H1 (cell line): ENCODE measurements around the gene TOR1AIP1. TPM values are rescaled to one million over a fixed set of nuclear protein-coding genes. Genes with fewer than 3 reads are reported as not detected.

Experiments used
- EGR1 ChIP-seq: IDR thresholded peaks from 2 replicates; pipeline ENCODE4 v1.6.1; 2011; ENCODE audit warnings: low read depth, low read length, borderline replicate concordance
- GTF2F1 ChIP-seq: IDR thresholded peaks from 2 replicates; pipeline ENCODE4 v1.6.1; 2012; ENCODE audit warnings: low read depth, low read length, improper control_type of control experiment, borderline replicate concordance
- SRF ChIP-seq: IDR thresholded peaks from 2 replicates; pipeline ENCODE4 v1.6.1; 2011; ENCODE audit warnings: mild to moderate bottlenecking, low read depth, low read length, moderate library complexity
- polyA plus RNA-seq, 7 experiments: library from polyadenylated mRNA; depleted of rRNA in 3 of 7; stranded (reverse) in 5 of 7; unstranded in 2 of 7; fragments of >200 nt in 5 of 7; fragments of 200-250 nt in 2 of 7; gene quantifications; 1 replicate in 5 of 7; 2 replicates in 1 of 7; 4 replicates in 1 of 7; pipeline versions ENCODE4 v1.2.1 to v1.2.3, GENCODE V29; 2011 to 2013; ENCODE audit warnings: missing spikeins in 2 of 7, mixed read lengths in 2 of 7
- total RNA-seq: library from RNA; stranded (reverse); fragmentation: NEBNext Ultra II Directional; extraction: Animal tissue kit (Norgen Biotek cat#: 25700); gene quantifications from 2 replicates; pipeline ENCODE4 v1.2.1, GENCODE V29; 2021
- TF ChIP-seq, protein P1 (sequence below): IDR thresholded peaks from 2 replicates; pipeline ENCODE4 v1.6.1; 2012; ENCODE audit warnings: low read length, inconsistent platforms
- TF ChIP-seq, protein P2 (sequence below): IDR thresholded peaks from 2 replicates; pipeline ENCODE4 v1.6.1; 2011; ENCODE audit warnings: low read depth, mild to moderate bottlenecking, low read length; ENCODE audit not compliant: insufficient read depth

TOR1AIP1 gene
- total and polyA plus RNA-seq, 2 of the 8 experiments (the other 6 are each of a cell fraction or from before 2014, with no cell fraction given), result 5.7 to 22.8 TPM

- TF ChIP-seq, protein P1, sequence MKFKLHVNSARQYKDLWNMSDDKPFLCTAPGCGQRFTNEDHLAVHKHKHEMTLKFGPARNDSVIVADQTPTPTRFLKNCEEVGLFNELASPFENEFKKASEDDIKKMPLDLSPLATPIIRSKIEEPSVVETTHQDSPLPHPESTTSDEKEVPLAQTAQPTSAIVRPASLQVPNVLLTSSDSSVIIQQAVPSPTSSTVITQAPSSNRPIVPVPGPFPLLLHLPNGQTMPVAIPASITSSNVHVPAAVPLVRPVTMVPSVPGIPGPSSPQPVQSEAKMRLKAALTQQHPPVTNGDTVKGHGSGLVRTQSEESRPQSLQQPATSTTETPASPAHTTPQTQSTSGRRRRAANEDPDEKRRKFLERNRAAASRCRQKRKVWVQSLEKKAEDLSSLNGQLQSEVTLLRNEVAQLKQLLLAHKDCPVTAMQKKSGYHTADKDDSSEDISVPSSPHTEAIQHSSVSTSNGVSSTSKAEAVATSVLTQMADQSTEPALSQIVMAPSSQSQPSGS, result no peak
- TF ChIP-seq EGR1 (no peak), GTF2F1 (no peak), SRF (no peak)
- TF ChIP-seq, protein P2, sequence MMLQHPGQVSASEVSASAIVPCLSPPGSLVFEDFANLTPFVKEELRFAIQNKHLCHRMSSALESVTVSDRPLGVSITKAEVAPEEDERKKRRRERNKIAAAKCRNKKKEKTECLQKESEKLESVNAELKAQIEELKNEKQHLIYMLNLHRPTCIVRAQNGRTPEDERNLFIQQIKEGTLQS, result no peak
Observed at GRCh38 chr1:179888071-179888470, 6.0 kb downstream of the TOR1AIP1 start (continued).
